A673 (cell line): ENCODE results near the gene HAS3. TPM values are rescaled to one million over a fixed set of nuclear protein-coding genes. Genes with fewer than 3 reads are reported as not detected.

ENCODE experiments used
- Bru-seq: library from RNA; stranded (reverse); fragments of 400-500 nt; gene quantifications from one replicate; lab custom pipeline; 2021; lab: Mats Ljungman, UMichigan
- BruChase-seq, 2 experiments: library from RNA; stranded (reverse); fragments of 400-500 nt; gene quantifications; one replicate each; lab custom pipeline; 2021; lab: Mats Ljungman, UMichigan
- BruUV-seq: library from RNA; stranded (reverse); fragments of 400-500 nt; replicated peaks from 2 replicates; lab custom pipeline; 2021; lab: Mats Ljungman, UMichigan
- CTCF ChIA-PET: fragments of 300-600 bp; sonication (Branson Sonifier 250); formaldehyde crosslinking; loops from one replicate; lab custom pipeline; 2022; ENCODE audit warnings: antibody characterized with exemption; lab: Charles Lee
- POLR2A ChIA-PET: fragments of 300-600 bp; sonication (Branson Sonifier 250); formaldehyde crosslinking; loops from one replicate; lab custom pipeline; 2022; ENCODE audit warnings: antibody characterized with exemption; ENCODE audit not compliant: low non-redundant PET; lab: Charles Lee
- DNase-seq: peaks from one replicate; pipeline ENCODE4 v3.0.0-alpha.2; 2015; ENCODE audit warnings: low spot score
- H3K27ac ChIP-seq: fragments of 200-600 bp; sonication (generic); 2 replicates; pipeline ENCODE4 v1.5.1; 2016; ENCODE audit warnings: mixed run types, low read depth, mild to moderate bottlenecking, mixed read lengths, antibody characterized with exemption, low read length; ENCODE audit not compliant: poor library complexity, severe bottlenecking
- H3K27me3 ChIP-seq: fragments of 200-600 bp; sonication (generic); replicated peaks from 2 replicates; pipeline ENCODE4 v1.6.1; 2017; ENCODE audit warnings: mixed run types, low read depth, mild to moderate bottlenecking, mixed read lengths, antibody characterized with exemption, low read length; ENCODE audit not compliant: insufficient read depth, poor library complexity
- H3K36me3 ChIP-seq: fragments of 200-600 bp; sonication (generic); 2 replicates; pipeline ENCODE4 v1.6.1; 2016; ENCODE audit warnings: mixed run types, mild to moderate bottlenecking, mixed read lengths, antibody characterized with exemption, low read length; ENCODE audit not compliant: insufficient read depth, poor library complexity, severe bottlenecking
- H3K4me1 ChIP-seq: fragments of 200-600 bp; sonication (generic); 2 replicates; pipeline ENCODE4 v1.6.1; 2017; ENCODE audit warnings: mixed run types, mild to moderate bottlenecking, mixed read lengths, antibody characterized with exemption, low read length; ENCODE audit not compliant: insufficient read depth, poor library complexity, severe bottlenecking
- H3K4me3 ChIP-seq: fragments of 200-600 bp; sonication (generic); 2 replicates; pipeline ENCODE4 v1.5.1; 2016; ENCODE audit warnings: low read depth, mixed run types, mild to moderate bottlenecking, mixed read lengths, low read length; ENCODE audit not compliant: poor library complexity, severe bottlenecking
- H3K9me3 ChIP-seq: fragments of 200-600 bp; sonication (generic); 2 replicates; pipeline ENCODE4 v1.6.1; 2016; ENCODE audit warnings: mixed run types, low read depth, mild to moderate bottlenecking, mixed read lengths, antibody characterized with exemption, low read length; ENCODE audit not compliant: poor library complexity, severe bottlenecking
- CTCF ChIP-seq: fragments of 300-800, 200-600 bp; sonication (generic); conservative IDR thresholded peaks from 2 replicates; pipeline ENCODE4 v1.5.1; 2017; ENCODE audit warnings: low read depth, mild to moderate bottlenecking, antibody characterized with exemption, low read length, moderate library complexity, mixed read lengths
- EZH2 ChIP-seq: fragments of 200-600 bp; sonication (generic); IDR thresholded peaks from 2 replicates; pipeline ENCODE4 v1.6.1; 2017; ENCODE audit warnings: borderline replicate concordance, low read depth, mild to moderate bottlenecking, mixed read lengths, antibody characterized with exemption, low read length; ENCODE audit not compliant: poor library complexity, severe bottlenecking
- intact Hi-C: fragments of 100-400 bp; cut with micrococcal nuclease; formaldehyde crosslinking; loops from one replicate; pipeline ENCODE4 v1.10.0; 2022; ENCODE audit not compliant: unreplicated experiment
- long read RNA-seq: library from polyadenylated mRNA; stranded (forward); transcript quantifications from one replicate; pipeline ENCODE4 v2.0.0, GENCODE V29; 2022
- total RNA-seq: library from RNA; stranded (reverse); gene quantifications from 2 replicates; pipeline ENCODE4 v1.2.3, GENCODE V29; 2021

The HAS3 gene, protein sequence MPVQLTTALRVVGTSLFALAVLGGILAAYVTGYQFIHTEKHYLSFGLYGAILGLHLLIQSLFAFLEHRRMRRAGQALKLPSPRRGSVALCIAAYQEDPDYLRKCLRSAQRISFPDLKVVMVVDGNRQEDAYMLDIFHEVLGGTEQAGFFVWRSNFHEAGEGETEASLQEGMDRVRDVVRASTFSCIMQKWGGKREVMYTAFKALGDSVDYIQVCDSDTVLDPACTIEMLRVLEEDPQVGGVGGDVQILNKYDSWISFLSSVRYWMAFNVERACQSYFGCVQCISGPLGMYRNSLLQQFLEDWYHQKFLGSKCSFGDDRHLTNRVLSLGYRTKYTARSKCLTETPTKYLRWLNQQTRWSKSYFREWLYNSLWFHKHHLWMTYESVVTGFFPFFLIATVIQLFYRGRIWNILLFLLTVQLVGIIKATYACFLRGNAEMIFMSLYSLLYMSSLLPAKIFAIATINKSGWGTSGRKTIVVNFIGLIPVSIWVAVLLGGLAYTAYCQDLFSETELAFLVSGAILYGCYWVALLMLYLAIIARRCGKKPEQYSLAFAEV
- total RNA-seq (0.49 and 0.72 TPM in 2 replicates), Bru-seq, nascent RNA (percentile 33 among the genes with signal in this experiment), BruChase-seq, experiment 1, labeled RNA remaining after a 2-hour chase (percentile 42 among the genes with signal in this experiment), BruChase-seq, experiment 2, labeled RNA remaining after a 6-hour chase (percentile 39 among the genes with signal in this experiment)
- long read RNA-seq: 0 reads

- no peaks in the 10 kb centered on the region for H3K9me3 ChIP-seq
- H3K4me1 ChIP-seq: peaks cover 8% of the 10 kb centered on the region
- POLR2A ChIA-PET: no interaction called here
- BruUV-seq: no TSS peak
- H3K4me3 ChIP-seq: peak within 1 kb of the TSS; percentile 66
- CTCF ChIA-PET: interaction anchor here (0.5 to 1.7 kb wide), 5 partner anchors 18 to 577 kb away, joined by 3 to 12 read pairs (median 5); no protein-coding TSS in a partner anchor
- no peaks in the 10 kb centered on the region for H3K27me3 ChIP-seq
- TF ChIP-seq EZH2: no peak
- peak; percentile 63 for TF ChIP-seq CTCF
- no peaks in the 10 kb centered on the region for H3K36me3 ChIP-seq
- H3K27ac ChIP-seq: no peak within 1 kb of the TSS
- peak; percentile 79 for DNase-seq
- intact Hi-C loops: loop anchor here (1.0 to 5.0 kb wide), 4 partner anchors 108 to 577 kb away; no protein-coding TSS in a partner anchor
Measured at GRCh38 chr16:69105501-69106361, at the start of gene HAS3. Gene HAS3 (plus strand): TSS chr16:69105653. CDS start chr16:69109396, 3,743 bp downstream.

GRCh38 chr16:69055980-69056379 lies 49.5 kb upstream of the HAS3 start:
- no peaks in the 10 kb centered on the region for H3K9me3 ChIP-seq
- intact Hi-C loops: no loop called here
- POLR2A ChIA-PET: no interaction called here
- no peak overlapping the region for H3K27ac ChIP-seq
- no peaks in the 10 kb centered on the region for H3K27me3 ChIP-seq
- TF ChIP-seq CTCF (no peak), EZH2 (no peak)
- H3K4me1 ChIP-seq: peaks cover 9% of the 10 kb centered on the region
- H3K36me3 ChIP-seq: no peaks in the 10 kb centered on the region
- CTCF ChIA-PET: no interaction called here
- H3K4me3 ChIP-seq: no peak overlapping the region
- DNase-seq: no peak
- BruUV-seq: no TSS peak

- Histone ChIP-seq H3K4me3 (no peak overlapping the region), H3K36me3 (no peaks in the 10 kb centered on the region), H3K4me1 (peaks cover 9% of the 10 kb centered on the region), H3K27me3 (no peaks in the 10 kb centered on the region), H3K9me3 (no peaks in the 10 kb centered on the region), H3K27ac (no peak overlapping the region)
- DNase-seq: no peak
- no TSS peak for BruUV-seq
- intact Hi-C loops: no loop called here
- TF ChIP-seq CTCF: no peak
- no peak for TF ChIP-seq EZH2
- ChIA-PET CTCF (no interaction called here), POLR2A (no interaction called here)
Measured at GRCh38 chr16:69056421-69056820, 49.0 kb upstream of the HAS3 start.
